SK-N-SH (cell line): ENCODE measurements around the gene NSMCE1. TPM values are rescaled to one million over a fixed set of nuclear protein-coding genes. Genes with fewer than 3 reads are reported as not detected.

Source experiments
- CTCF ChIA-PET: fragments of 300-600, 350-600 bp; formaldehyde crosslinking; extraction: SDS; loops from one replicate; lab custom pipeline; 2021; lab: Yijun Ruan, JAX
- POLR2A ChIA-PET: fragments of 350-600 bp; sonication (Branson Sonifier 250); formaldehyde crosslinking; extraction: SDS; loops from one replicate; lab custom pipeline; 2020; ENCODE audit warnings: antibody characterized with exemption, inconsistent platforms; lab: Yijun Ruan, JAX
- DNase-seq: peaks from one replicate; pipeline ENCODE4 v3.0.0; 2012
- H2AFZ ChIP-seq: fragments of 200-600 bp; sonication (generic); 2 replicates; pipeline ENCODE4 v1.8.1; 2016; ENCODE audit warnings: antibody characterized with exemption, mild to moderate bottlenecking, low read depth
- H3F3A ChIP-seq: fragments of 200-600 bp; sonication (generic); replicated peaks from 2 replicates; pipeline ENCODE3; 2016; ENCODE audit warnings: antibody characterized with exemption, mild to moderate bottlenecking; ENCODE audit not compliant: insufficient read depth
- H3K27ac ChIP-seq, 2 experiments: fragments of 200-500 bp in 1 of 2; fragments of 200-600 bp in 1 of 2; sonication (Bioruptor generic) in 1 of 2; sonication (generic), shearing (Covaris generic) in 1 of 2; 2 replicates each; pipeline versions ENCODE4 v1.5.1 to v1.6.1; 2014 to 2016; ENCODE audit warnings: low read depth in 2 of 2, inconsistent platforms in 1 of 2, low read length in 1 of 2, mild to moderate bottlenecking in 1 of 2, mixed read lengths in 1 of 2
- H3K27me3 ChIP-seq: fragments of 200-600 bp; sonication (generic), shearing (Covaris generic); 2 replicates; pipeline ENCODE4 v1.6.1; 2016; ENCODE audit warnings: mixed run types; ENCODE audit not compliant: insufficient read depth
- H3K36me3 ChIP-seq, 2 experiments: fragments of 200-500 bp in 1 of 2; fragments of 200-600 bp in 1 of 2; sonication (Bioruptor generic) in 1 of 2; sonication (generic) in 1 of 2; replicated peaks in 1 of 2; 2 replicates each; pipeline versions ENCODE3 to v1.5.1; 2014 to 2016; ENCODE audit warnings: low read length in 1 of 2, mild to moderate bottlenecking in 1 of 2; ENCODE audit not compliant: insufficient read depth in 2 of 2, control insufficient read depth in 1 of 2
- H3K4me1 ChIP-seq, 2 experiments: fragments of 200-500 bp in 1 of 2; fragments of 200-600 bp in 1 of 2; sonication (Bioruptor generic) in 1 of 2; sonication (generic), shearing (Covaris generic) in 1 of 2; 2 replicates each; pipeline versions ENCODE4 v1.5.1 to v1.6.1; 2014 to 2016; ENCODE audit warnings: low read depth in 1 of 2, low read length in 1 of 2, mixed run types in 1 of 2; ENCODE audit not compliant: insufficient read depth in 2 of 2, control insufficient read depth in 1 of 2
- H3K4me2 ChIP-seq: fragments of 200-600 bp; sonication (generic), shearing (Covaris generic); 2 replicates; pipeline ENCODE4 v1.6.1; 2017; ENCODE audit warnings: mixed run types
- H3K4me3 ChIP-seq, 2 experiments: fragments of 200-500 bp in 1 of 2; fragments of 200-600 bp in 1 of 2; sonication (Bioruptor generic) in 1 of 2; sonication (generic), shearing (Covaris generic) in 1 of 2; 2 replicates each; pipeline versions ENCODE4 v1.5.1 to v1.8.1; 2014 to 2016; ENCODE audit warnings: low read depth in 2 of 2, inconsistent platforms in 1 of 2, low read length in 1 of 2, mild to moderate bottlenecking in 1 of 2, mixed read lengths in 1 of 2, moderate library complexity in 1 of 2
- H3K79me2 ChIP-seq: fragments of 200-600 bp; sonication (generic); 2 replicates; pipeline ENCODE4 v1.8.1; 2017; ENCODE audit warnings: mild to moderate bottlenecking; ENCODE audit not compliant: insufficient read depth
- H3K9ac ChIP-seq: fragments of 200-600 bp; sonication (generic); 2 replicates; pipeline ENCODE4 v1.6.1; 2017; ENCODE audit warnings: mixed run types
- H3K9me2 ChIP-seq: fragments of 200-600 bp; sonication (generic); 2 replicates; pipeline ENCODE4 v1.6.1; 2017; ENCODE audit warnings: mixed run types
- H3K9me3 ChIP-seq: fragments of 200-600 bp; sonication (generic); 2 replicates; pipeline ENCODE4 v1.6.1; 2017; ENCODE audit warnings: mixed run types, mild to moderate bottlenecking, moderate library complexity
- H4K20me1 ChIP-seq: fragments of 200-600 bp; sonication (generic); 2 replicates; pipeline ENCODE4 v1.6.1; 2017; ENCODE audit warnings: mild to moderate bottlenecking, mixed run types; ENCODE audit not compliant: insufficient read depth
- CTCF ChIP-seq: fragments of 200-600 bp; sonication (generic); IDR thresholded peaks from 2 replicates; pipeline ENCODE4 v1.6.1; 2017; ENCODE audit warnings: antibody characterized with exemption, mild to moderate bottlenecking, moderate library complexity
- ELF1 ChIP-seq: IDR thresholded peaks from 2 replicates; pipeline ENCODE4 v1.4.0; 2012
- GABPA ChIP-seq: IDR thresholded peaks from 2 replicates; pipeline ENCODE4 v1.4.0; 2012; ENCODE audit warnings: low read depth, mild to moderate bottlenecking
- GATA2 ChIP-seq: sonication (generic); formaldehyde crosslinking; IDR thresholded peaks from 2 replicates; pipeline ENCODE4 v1.5.0; 2020; ENCODE audit warnings: mild to moderate bottlenecking, missing genetic modification reagents
- MAX ChIP-seq: IDR thresholded peaks from 2 replicates; pipeline ENCODE4 v1.4.0; 2012; ENCODE audit warnings: low read depth
- NFIC ChIP-seq: IDR thresholded peaks from 2 replicates; pipeline ENCODE4 v1.4.0; 2012; ENCODE audit warnings: borderline replicate concordance
- RAD21 ChIP-seq: IDR thresholded peaks from 2 replicates; pipeline ENCODE4 v1.6.1; 2012; ENCODE audit warnings: mild to moderate bottlenecking, low read length
- REST ChIP-seq: IDR thresholded peaks from 2 replicates; pipeline ENCODE4 v1.6.1; 2012; ENCODE audit warnings: mild to moderate bottlenecking, low read depth, low read length, moderate library complexity
- RFX5 ChIP-seq: IDR thresholded peaks from 2 replicates; pipeline ENCODE4 v1.6.1; 2012; ENCODE audit warnings: mild to moderate bottlenecking, improper control_type of control experiment, low read length
- SIN3A ChIP-seq: IDR thresholded peaks from 2 replicates; pipeline ENCODE4 v1.6.1; 2012; ENCODE audit warnings: low read depth, mild to moderate bottlenecking, low read length, moderate library complexity, borderline replicate concordance
- TAF1 ChIP-seq: IDR thresholded peaks from 2 replicates; pipeline ENCODE4 v1.6.1; 2012; ENCODE audit warnings: low read depth, mild to moderate bottlenecking, low read length, moderate library complexity, borderline replicate concordance
- USF2 ChIP-seq: fragments of 150-350 bp; IDR thresholded peaks from 2 replicates; pipeline ENCODE4 v1.6.1; 2017; ENCODE audit warnings: antibody characterized with exemption, low read length, low read depth, borderline replicate concordance
- YY1 ChIP-seq: IDR thresholded peaks from 2 replicates; pipeline ENCODE4 v1.4.0; 2012; ENCODE audit warnings: low read depth, mild to moderate bottlenecking
- WGBS: methylation state at CpG from one replicate; pipeline ENCODE4 v1.1.6; 2017; ENCODE audit warnings: low lambda C conversion rate; 5-methylcytosine and 5-hydroxymethylcytosine counted together
- polyA plus RNA-seq, 3 experiments: library from polyadenylated mRNA; depleted of rRNA; stranded (reverse); fragments of >200 nt; gene quantifications; 2 replicates each; pipeline ENCODE4 v1.2.3, GENCODE V29; 2012

The NSMCE1 gene
- polyA plus RNA-seq, 1 of the 3 experiments (the other 2 are of a cell fraction), result 39.8 TPM

- H3K4me2 ChIP-seq, result no peak overlapping the region
- peaks cover 7% of the 10 kb centered on the region for H3F3A ChIP-seq
- DNase-seq, result no peak
- 80% methylated on average over 8 of the region's 8 CpGs for WGBS
- no peak overlapping the region for H2AFZ ChIP-seq
- no peak overlapping the region for H3K4me3 ChIP-seq
- no peaks in the 10 kb centered on the region for H4K20me1 ChIP-seq
- no peaks in the 10 kb centered on the region for H3K9me2 ChIP-seq
- no peaks in the 10 kb centered on the region for H3K27me3 ChIP-seq
- H3K9ac ChIP-seq, result no peak overlapping the region
- TF ChIP-seq RAD21, result no peak
- no peak for TF ChIP-seq SIN3A
- TF ChIP-seq RFX5, result no peak
- no peak for TF ChIP-seq TAF1
- no peak for TF ChIP-seq NFIC
- TF ChIP-seq ELF1, result no peak
- TF ChIP-seq REST, result no peak
- no peak for TF ChIP-seq YY1
- TF ChIP-seq GABPA, result no peak
- H3K79me2 ChIP-seq, result no peaks in the 10 kb centered on the region
- H3K9me3 ChIP-seq, result no peaks in the 10 kb centered on the region
- no peaks in the 10 kb centered on the region for H3K36me3 ChIP-seq
- no peak overlapping the region for H3K27ac ChIP-seq
- ChIA-PET CTCF (interaction anchor here (0.9 to 1.0 kb wide), 2 partner anchors 9 to 39 kb away, joined by 3 read pairs; no protein-coding TSS in a partner anchor), POLR2A (no interaction called here)
- peaks cover 2 to 5% of the 10 kb centered on the region in 2 experiments; a peak in 2 of 4 replicates for H3K4me1 ChIP-seq
These were observed 5.3 kb upstream of the NSMCE1 start for GRCh38 chr16:27273670-27274423.

GRCh38 chr16:27273330-27273669 is 4.7 kb upstream of the NSMCE1 start:
- CTCF ChIA-PET, result no interaction called here
- no peak overlapping the region for H2AFZ ChIP-seq

More at GRCh38 chr16:27273330-27273669, 4.7 kb upstream of the NSMCE1 start:
- no peaks in the 10 kb centered on the region for H3K79me2 ChIP-seq
- no peaks in the 10 kb centered on the region for H3K9me2 ChIP-seq
- H3K4me2 ChIP-seq, result no peak overlapping the region
- DNase-seq, result no peak
- TF ChIP-seq CTCF (no peak), TAF1 (no peak), ELF1 (no peak), RAD21 (no peak), MAX (no peak), GATA2 (no peak), YY1 (no peak), USF2 (no peak), SIN3A (no peak)
- no peaks in the 10 kb centered on the region for H3K27me3 ChIP-seq
- no peak overlapping the region for H3K4me3 ChIP-seq
- no peaks in the 10 kb centered on the region for H3K9me3 ChIP-seq
- peaks cover 7% of the 10 kb centered on the region for H3F3A ChIP-seq
- 95% methylated on average over 4 of the region's 4 CpGs for WGBS
- H3K36me3 ChIP-seq, result no peaks in the 10 kb centered on the region
- no peak overlapping the region for H3K9ac ChIP-seq
- no peak overlapping the region for H3K27ac ChIP-seq
- peaks cover 2 to 5% of the 10 kb centered on the region in 2 experiments; a peak in 2 of 4 replicates for H3K4me1 ChIP-seq
- no peaks in the 10 kb centered on the region for H4K20me1 ChIP-seq
- POLR2A ChIA-PET, result no interaction called here
